ENCODE measurements around the gene POU6F2. TPM values are rescaled to one million over a fixed set of nuclear protein-coding genes. Genes with fewer than 3 reads are reported as not detected.

Gene POU6F2
- total and polyA plus RNA-seq, 2 donors (not counting 1 experiment from before 2014, with no cell fraction given), result 0.47 TPM; not detected in 1

- H3K27me3 Mint-ChIP-seq, result peaks cover 3% of the 10 kb centered on the region
- DNase-seq (no peak), ATAC-seq (ENCODE audit: low read depth) (no peak)
- TF ChIP-seq EZH2 (IDR thresholded peaks at IDR 0.05; ENCODE audit: borderline replicate concordance, insufficient read depth, low read depth, low read length, poor library complexity, severe bottlenecking) (no peak), CTCF (IDR thresholded peaks at IDR 0.05) (no peak)
- H3K27ac ChIP-seq (ENCODE audit: low read length in 2 of 2), result no peak overlapping the region
- no peaks in the 10 kb centered on the region for H3K9me3 Mint-ChIP-seq (ENCODE audit: insufficient read depth)
- peaks cover 6% of the 10 kb centered on the region for H3K4me1 Mint-ChIP-seq
- H3K4me3 Mint-ChIP-seq, result no peak overlapping the region
- H3K9ac ChIP-seq (ENCODE audit: low read length), result no peak overlapping the region
- no peaks in the 10 kb centered on the region for H3K36me3 ChIP-seq (replicated peaks in 1 of 2; ENCODE audit: control extremely low read depth in 1 of 2, control insufficient read depth in 1 of 2, extremely low read depth in 1 of 2, insufficient read depth in 2 of 2, low read length in 1 of 2)
- intact Hi-C loops (cut with micrococcal nuclease), result no loop called here
- no peaks in the 10 kb centered on the region for H3K27me3 ChIP-seq (replicated peaks in 1 of 4; ENCODE audit: control extremely low read depth in 1 of 4, control insufficient read depth in 3 of 4, insufficient read depth in 4 of 4, low read length in 3 of 4)
- CTCF ChIA-PET, result interaction anchor here (1.2 kb wide), 1 partner anchor 390 kb away, joined by 3 read pairs; no protein-coding TSS in a partner anchor
- H3K4me3 ChIP-seq (ENCODE audit: control extremely low read depth in 1 of 5, extremely low read depth in 1 of 5, insufficient read depth in 1 of 5, low read depth in 2 of 5, low read length in 4 of 5), result no peak overlapping the region
- POLR2A ChIA-PET, result no interaction called here
- H3K27ac Mint-ChIP-seq, result no peak overlapping the region
- H3K9me3 ChIP-seq (ENCODE audit: control extremely low read depth in 1 of 3, control insufficient read depth in 2 of 3, insufficient read depth in 1 of 3, low read length in 2 of 3), result no peaks in the 10 kb centered on the region
- H3K79me2 ChIP-seq (ENCODE audit: control insufficient read depth, insufficient read depth, low read length), result no peaks in the 10 kb centered on the region
- no peak overlapping the region for H2AFZ ChIP-seq (ENCODE audit: insufficient read depth, low read depth, low read length, poor library complexity, severe bottlenecking)
- no CpG with 5 or more reads among the region's 1 CpG for WGBS (ENCODE audit: insufficient coverage)
- H4K20me1 ChIP-seq (ENCODE audit: control insufficient read depth, insufficient read depth, low read length, poor library complexity, severe bottlenecking), result no peaks in the 10 kb centered on the region
- H3K4me1 ChIP-seq (ENCODE audit: control insufficient read depth in 2 of 2, insufficient read depth in 2 of 2, low read length in 2 of 2), result no peaks in the 10 kb centered on the region
- H3K4me2 ChIP-seq (replicated peaks; ENCODE audit: low read depth, low read length, poor library complexity, severe bottlenecking), result no peak overlapping the region
These were observed 97.5 kb downstream of the POU6F2 start for GRCh38 chr7:39075210-39075609.

- Mint-ChIP-seq H3K27me3 (peaks cover 29% of the 10 kb centered on the region), H3K27ac (no peak overlapping the region), H3K9me3 (ENCODE audit: insufficient read depth) (no peaks in the 10 kb centered on the region), H3K4me3 (no peak overlapping the region), H3K4me1 (peaks cover 1% of the 10 kb centered on the region)
- Histone ChIP-seq H3K79me2 (ENCODE audit: control insufficient read depth, insufficient read depth, low read length) (no peaks in the 10 kb centered on the region), H3K4me3 (ENCODE audit: control extremely low read depth in 1 of 5, extremely low read depth in 1 of 5, insufficient read depth in 1 of 5, low read depth in 2 of 5, low read length in 4 of 5) (no peak overlapping the region), H3K27me3 (replicated peaks in 1 of 4; ENCODE audit: control extremely low read depth in 1 of 4, control insufficient read depth in 3 of 4, insufficient read depth in 4 of 4, low read length in 3 of 4) (no peaks in the 10 kb centered on the region), H3K27ac (ENCODE audit: low read length in 2 of 2) (no peak overlapping the region), H4K20me1 (ENCODE audit: control insufficient read depth, insufficient read depth, low read length, poor library complexity, severe bottlenecking) (no peaks in the 10 kb centered on the region), H3K9me3 (ENCODE audit: control extremely low read depth in 1 of 3, control insufficient read depth in 2 of 3, insufficient read depth in 1 of 3, low read length in 2 of 3) (no peaks in the 10 kb centered on the region), H3K36me3 (replicated peaks in 1 of 2; ENCODE audit: control extremely low read depth in 1 of 2, control insufficient read depth in 1 of 2, extremely low read depth in 1 of 2, insufficient read depth in 2 of 2, low read length in 1 of 2) (no peaks in the 10 kb centered on the region), H3K4me1 (ENCODE audit: control insufficient read depth in 2 of 2, insufficient read depth in 2 of 2, low read length in 2 of 2) (peaks cover 0 to 3% of the 10 kb centered on the region in 2 donors), H3K9ac (ENCODE audit: low read length) (no peak overlapping the region), H3K4me2 (replicated peaks; ENCODE audit: low read depth, low read length, poor library complexity, severe bottlenecking) (no peak overlapping the region), H2AFZ (ENCODE audit: insufficient read depth, low read depth, low read length, poor library complexity, severe bottlenecking) (no peak overlapping the region)
- DNase-seq (no peak), ATAC-seq (ENCODE audit: low read depth) (no peak)
- intact Hi-C loops (cut with micrococcal nuclease), result no loop called here
- TF ChIP-seq CTCF (IDR thresholded peaks at IDR 0.05), result no peak
- TF ChIP-seq EZH2 (IDR thresholded peaks at IDR 0.05; ENCODE audit: borderline replicate concordance, insufficient read depth, low read depth, low read length, poor library complexity, severe bottlenecking), result no peak
- ChIA-PET CTCF (no interaction called here), POLR2A (no interaction called here)
- no CpG with 5 or more reads among the region's 3 CpGs for WGBS (ENCODE audit: insufficient coverage)
These were observed 106.1 kb downstream of the POU6F2 start for GRCh38 chr7:39083781-39084180.
